ENCODE data around the gene KRTAP12-3.

GRCh38 chr21:44658913-44659595 lies 1.3 kb downstream of the KRTAP12-3 start:
- TF ChIP-seq GATA3 (IDR thresholded peaks at IDR 0.05; ENCODE audit: low read depth, low read length) (no peak), GATA2 (IDR thresholded peaks at IDR 0.05; ENCODE audit: low read depth, low read length) (no peak)
